ENCODE data around the gene ERVFRD-1.

- TF ChIP-seq CTCF (IDR thresholded peaks at IDR 0.05) (no peak), POLR2AphosphoS5 (IDR thresholded peaks at IDR 0.05; ENCODE audit: insufficient read depth in 1 of 2, low read depth in 1 of 2) (no peak)
Observed at GRCh38 chr6:11083491-11083890, 28.0 kb downstream of the ERVFRD-1 start.
